GM12878 (cell line): Measurements from ENCODE around the gene GARNL3. TPM values are rescaled to one million over a fixed set of nuclear protein-coding genes. Genes with fewer than 3 reads are reported as not detected.

Experiments
- ATAC-seq: fragments of 200-7000 bp; cut with Tn5 transposase; 3 replicates; pipeline ENCODE4 v1.9.1; 2020; ENCODE audit warnings: mild to moderate bottlenecking, moderate library complexity
- BruUV-seq: library from RNA; stranded (reverse); fragments of 400-500 nt; replicated peaks from 2 replicates; lab custom pipeline; 2021; lab: Mats Ljungman, UMichigan
- CTCF ChIA-PET: fragments of 300-600 bp; sonication (Branson Sonifier 250); formaldehyde crosslinking; extraction: SDS; loops from one replicate; lab custom pipeline; 2021; ENCODE audit warnings: inconsistent platforms; lab: Yijun Ruan, JAX
- POLR2A ChIA-PET: fragments of 350-600 bp; formaldehyde crosslinking; extraction: SDS; loops from one replicate; lab custom pipeline; 2021; ENCODE audit warnings: inconsistent platforms; lab: Charles Lee
- RAD21 ChIA-PET: fragments of 300-600 bp; sonication (Branson Sonifier 250); formaldehyde crosslinking; loops from one replicate; lab custom pipeline; 2023; ENCODE audit warnings: antibody characterized with exemption; ENCODE audit not compliant: unreplicated experiment; lab: Charles Lee
- SMC1A ChIA-PET: fragments of 300-600 bp; sonication (Branson Sonifier 250); formaldehyde crosslinking; loops from one replicate; lab custom pipeline; 2023; ENCODE audit not compliant: unreplicated experiment, uncharacterized antibody; lab: Charles Lee
- DNase-seq: peaks from one replicate; pipeline ENCODE4 v3.0.0-alpha.2; 2011; ENCODE audit warnings: low read depth, low spot score
- FAIRE-seq: peaks from 3 replicates; lab custom pipeline; 2011; peaks lifted over from hg19 to GRCh38; lab: Jason Lieb, UNC
- H2AFZ ChIP-seq: 2 replicates; pipeline ENCODE4 v1.6.0; 2011; ENCODE audit warnings: low read depth, low read length, control low read depth; ENCODE audit not compliant: control insufficient read depth
- H3K27ac ChIP-seq: 2 replicates; pipeline ENCODE4 v1.5.1; 2011; ENCODE audit warnings: control low read depth; ENCODE audit not compliant: control insufficient read depth, insufficient read depth
- H3K27me3 ChIP-seq, 2 experiments: replicated peaks in 1 of 2; 2 replicates each; pipeline versions ENCODE4 v1.6.0 to v1.6.1; 2011; ENCODE audit warnings: low read length in 1 of 2; ENCODE audit not compliant: control insufficient read depth in 2 of 2, insufficient read depth in 2 of 2
- H3K36me3 ChIP-seq, 2 experiments: 2 replicates each; pipeline ENCODE4 v1.5.1; 2011; ENCODE audit warnings: low read length in 1 of 2; ENCODE audit not compliant: control insufficient read depth in 2 of 2, insufficient read depth in 2 of 2
- H3K4me1 ChIP-seq: 2 replicates; pipeline ENCODE4 v1.6.1; 2011; ENCODE audit warnings: mild to moderate bottlenecking, low read length, moderate library complexity, mixed read lengths; ENCODE audit not compliant: control insufficient read depth, insufficient read depth
- H3K4me2 ChIP-seq: 2 replicates; pipeline ENCODE4 v1.6.0; 2011; ENCODE audit warnings: control low read depth; ENCODE audit not compliant: control insufficient read depth, insufficient read depth
- H3K4me3 ChIP-seq: fragments of 200-600 bp; sonication (generic); 2 replicates; pipeline ENCODE4 v1.5.1; 2016
- H3K79me2 ChIP-seq: 2 replicates; pipeline ENCODE4 v1.6.0; 2011; ENCODE audit warnings: low read length; ENCODE audit not compliant: control insufficient read depth, insufficient read depth
- H3K9ac ChIP-seq: 2 replicates; pipeline ENCODE4 v1.8.0; 2011; ENCODE audit warnings: low read length, control low read depth, mixed read lengths; ENCODE audit not compliant: control insufficient read depth, insufficient read depth
- H3K9me3 ChIP-seq: replicated peaks from 3 replicates; pipeline ENCODE4 v1.5.1; 2011; ENCODE audit warnings: mild to moderate bottlenecking, low read length; ENCODE audit not compliant: control insufficient read depth, insufficient read depth
- H4K20me1 ChIP-seq: 2 replicates; pipeline ENCODE4 v1.6.0; 2011; ENCODE audit not compliant: control insufficient read depth, insufficient read depth
- BACH1 ChIP-seq: fragments of 450-650 bp; IDR thresholded peaks from 2 replicates; pipeline ENCODE4 v1.6.1; 2017; ENCODE audit warnings: mild to moderate bottlenecking, borderline replicate concordance
- CTCF ChIP-seq, 3 experiments: IDR thresholded peaks in 2 of 3; conservative IDR thresholded peaks in 1 of 3; 2 replicates each; pipeline ENCODE4 v1.5.1; 2011; ENCODE audit warnings: low read depth in 3 of 3, low read length in 3 of 3, mild to moderate bottlenecking in 3 of 3, control low read depth in 2 of 3, moderate library complexity in 2 of 3, inconsistent platforms in 1 of 3, mixed read lengths in 1 of 3; ENCODE audit not compliant: control insufficient read depth in 2 of 3, insufficient read depth in 1 of 3; ENCODE audit errors: extremely low read depth in 1 of 3
- ESRRA ChIP-seq: IDR thresholded peaks from 2 replicates; pipeline ENCODE4 v1.6.1; 2012; ENCODE audit warnings: mild to moderate bottlenecking, low read length, improper control_type of control experiment
- IKZF1 ChIP-seq: fragments of 450-650 bp; conservative IDR thresholded peaks from 2 replicates; pipeline ENCODE4 v1.6.1; 2017; ENCODE audit warnings: antibody characterized with exemption, mild to moderate bottlenecking
- LARP7 ChIP-seq: fragments of 450-650 bp; IDR thresholded peaks from 2 replicates; pipeline ENCODE4 v1.6.1; 2017; ENCODE audit warnings: mild to moderate bottlenecking
- MAX ChIP-seq: IDR thresholded peaks from 2 replicates; pipeline ENCODE4 v1.6.1; 2012; ENCODE audit warnings: low read depth, low read length, improper control_type of control experiment
- NR2F1 ChIP-seq: fragments of 450-650 bp; conservative IDR thresholded peaks from 2 replicates; pipeline ENCODE4 v1.6.1; 2017; ENCODE audit warnings: mild to moderate bottlenecking
- RAD21 ChIP-seq: IDR thresholded peaks from 2 replicates; pipeline ENCODE4 v1.6.1; 2011; ENCODE audit warnings: mild to moderate bottlenecking, low read depth, low read length, moderate library complexity; ENCODE audit not compliant: insufficient read depth
- SMARCA5 ChIP-seq: fragments of 450-650 bp; IDR thresholded peaks from 2 replicates; pipeline ENCODE4 v1.6.1; 2017; ENCODE audit warnings: mild to moderate bottlenecking
- SMC3 ChIP-seq: IDR thresholded peaks from 2 replicates; pipeline ENCODE4 v1.6.1; 2011; ENCODE audit warnings: low read length, improper control_type of control experiment, borderline replicate concordance
- STAT1 ChIP-seq: fragments of 450-650 bp; conservative IDR thresholded peaks from 2 replicates; pipeline ENCODE4 v1.6.1; 2014; ENCODE audit warnings: antibody characterized with exemption, mild to moderate bottlenecking
- USF1 ChIP-seq: IDR thresholded peaks from 2 replicates; pipeline ENCODE4 v1.6.1; 2011; ENCODE audit warnings: borderline replicate concordance, low read depth, mild to moderate bottlenecking, moderate library complexity, mixed read lengths, low read length; ENCODE audit not compliant: insufficient read depth; ENCODE audit errors: extremely low read length
- YBX1 ChIP-seq: fragments of 450-650 bp; IDR thresholded peaks from 2 replicates; pipeline ENCODE4 v1.6.1; 2016; ENCODE audit warnings: antibody characterized with exemption
- WGBS: methylation state at CpG from one replicate; pipeline ENCODE4 v1.1.6; 2016; ENCODE audit warnings: low lambda C conversion rate; ENCODE audit not compliant: insufficient replicate concordance, insufficient coverage; ENCODE audit errors: missing lambda C conversion rate; 5-methylcytosine and 5-hydroxymethylcytosine counted together
- in situ Hi-C: fragments of 300-500 bp; cut with MboI; formaldehyde crosslinking; loops from 9 replicates; pipeline ENCODE4 v1.14.3; 2018; ENCODE audit warnings: mixed read lengths
- intact Hi-C: fragments of 100-400 bp; cut with micrococcal nuclease; formaldehyde crosslinking; loops from one replicate; pipeline ENCODE4 v1.14.2; 2022; ENCODE audit not compliant: unreplicated experiment
- polyA plus RNA-seq, 11 experiments: library from polyadenylated mRNA; depleted of rRNA in 4 of 11; unstranded in 6 of 11; stranded (reverse) in 5 of 11; fragments of >200 nt; fragmentation: Nextera tagmentation in 4 of 11; fragmentation: Illumina TruSeq in 1 of 11; extraction: Ambion mirVana in 4 of 11; extraction: Trizol in 1 of 11; gene quantifications; 1 replicate in 1 of 11; 2 replicates in 10 of 11; pipeline versions ENCODE4 v1.2.1 to v1.2.3, GENCODE V29; 2011 to 2016; ENCODE audit warnings: inconsistent platforms in 2 of 11, missing spikeins in 2 of 11, low read depth in 1 of 11
- total RNA-seq, 4 experiments: library from RNA; depleted of rRNA in 3 of 4; stranded (reverse); fragments of >200 nt in 3 of 4; fragmentation: Illumina TruSeq in 1 of 4; extraction: Trizol in 1 of 4; gene quantifications; 2 replicates each; pipeline versions ENCODE4 v1.2.1 to v1.2.3, GENCODE V29; 2013 to 2021

GARNL3 gene
- total and polyA plus RNA-seq, 10 of the 15 experiments (the other 5 are each of a cell fraction or from before 2014, with no cell fraction given) = 0.89 to 13.2 (median 6.3) TPM

GRCh38 chr9:127396808-127397645 is 132.5 kb downstream of the GARNL3 start, which contains the start of gene SLC2A8 (continued):
- TF ChIP-seq USF1 (no peak), STAT1 (no peak), YBX1 (no peak), ESRRA (no peak), SMARCA5 (peak; percentile 64; the same call in 1 of the 2 replicates), BACH1 (peak; percentile 86)

- Histone ChIP-seq H3K27ac (peak overlapping the region; percentile 60), H3K4me2 (peak overlapping the region; percentile 93), H3K27me3 (no peaks in the 10 kb centered on the region), H3K9me3 (no peaks in the 10 kb centered on the region), H2AFZ (peak overlapping the region; percentile 73), H3K36me3 (no peaks in the 10 kb centered on the region; a peak in 2 of 4 replicates), H3K4me1 (peaks cover 9% of the 10 kb centered on the region), H4K20me1 (no peaks in the 10 kb centered on the region), H3K79me2 (peaks cover 9% of the 10 kb centered on the region), H3K4me3 (peak overlapping the region; percentile 89), H3K9ac (peak overlapping the region; percentile 67; the same call in 1 of the 2 replicates)
- ATAC-seq (peak; percentile 9), DNase-seq (no peak), FAIRE-seq (no peak)
- ChIA-PET RAD21 (interaction anchor here (0.7 to 1.9 kb wide), 11 partner anchors 8 to 183 kb away, joined by 3 to 17 read pairs (median 4); no protein-coding TSS in a partner anchor), SMC1A (interaction anchor here (1.4 to 1.7 kb wide), 6 partner anchors 9 to 456 kb away, joined by 4 to 16 read pairs (median 6); no protein-coding TSS in a partner anchor), CTCF (interaction anchor here (0.7 to 3.6 kb wide), 13 partner anchors 10 to 178 kb away, joined by 3 to 25 read pairs (median 4); no protein-coding TSS in a partner anchor), POLR2A (interaction anchor here (0.6 to 1.6 kb wide), 7 partner anchors 19 to 417 kb away, joined by 3 to 18 read pairs (median 5); partner anchors contain the start of genes LRSAM1, RPL12 and ZNF79)
- intact Hi-C loops (loop anchor here (2.0 to 5.0 kb wide), 3 partner anchors 85 to 455 kb away; no protein-coding TSS in a partner anchor), in situ Hi-C loops (loop anchor here (5.0 kb wide), 1 partner anchor 180 kb away; no protein-coding TSS in a partner anchor)
- no TSS peak for BruUV-seq
- 8% methylated on average over 32 of the region's 55 CpGs for WGBS
- peak; percentile 69 for TF ChIP-seq RAD21
- peak; percentile 62 to 69 (median 69) for TF ChIP-seq CTCF (IDR thresholded peaks at IDR 0.05 in 2 of 3, conservative IDR thresholded peaks at IDR 0.05 in 1 of 3; ENCODE audit: control insufficient read depth in 2 of 3, extremely low read depth in 1 of 3, insufficient read depth in 1 of 3, low read depth in 3 of 3, low read length in 3 of 3)
- TF ChIP-seq LARP7 = peak; percentile 66
- TF ChIP-seq SMC3 = peak; percentile 79
- TF ChIP-seq NR2F1 = 0 out of 2 replicates have a peak, but pooled peaks have one; percentile 11
- peak; percentile 27 for TF ChIP-seq IKZF1
- TF ChIP-seq MAX = 0 out of 2 replicates have a peak, but pooled peaks have one; percentile 20
- 0 out of 2 replicates have a peak, but pooled peaks have one; percentile 30 for TF ChIP-seq SMARCA5
Measured at GRCh38 chr9:127397646-127398274, 133.2 kb downstream of the GARNL3 start.
